Neuronal stem cell (in vitro differentiated cells): ENCODE data around the gene ZNF618.

Source experiments
- DNase-seq: peaks from one replicate; pipeline ENCODE4 v3.0.0-alpha.2; 2013; ENCODE audit warnings: low spot score
- H2AFZ ChIP-seq: one replicate; pipeline ENCODE4 v1.6.1; 2013; ENCODE audit warnings: mild to moderate bottlenecking, low read length, inconsistent platforms
- H2AK5ac ChIP-seq: 2 replicates; pipeline ENCODE4 v1.6.1; 2013; ENCODE audit warnings: low read depth, mild to moderate bottlenecking, inconsistent platforms, low read length, moderate library complexity, mixed read lengths
- H2BK120ac ChIP-seq: 2 replicates; pipeline ENCODE4 v1.6.1; 2013; ENCODE audit warnings: low read depth, mild to moderate bottlenecking, inconsistent platforms, low read length, moderate library complexity, mixed read lengths
- H2BK12ac ChIP-seq: one replicate; pipeline ENCODE4 v1.6.1; 2013; ENCODE audit warnings: low read length, inconsistent platforms
- H2BK15ac ChIP-seq: 2 replicates; pipeline ENCODE4 v1.6.1; 2013; ENCODE audit warnings: mild to moderate bottlenecking, low read length, inconsistent platforms, mixed read lengths
- H2BK5ac ChIP-seq: one replicate; pipeline ENCODE4 v1.6.1; 2013; ENCODE audit warnings: inconsistent platforms, mild to moderate bottlenecking, low read length, moderate library complexity
- H3K14ac ChIP-seq: one replicate; pipeline ENCODE4 v1.6.1; 2013; ENCODE audit warnings: low read length, inconsistent platforms
- H3K18ac ChIP-seq: 2 replicates; pipeline ENCODE4 v1.6.1; 2013; ENCODE audit warnings: low read length, inconsistent platforms
- H3K23ac ChIP-seq: 2 replicates; pipeline ENCODE4 v1.6.1; 2013; ENCODE audit warnings: low read depth, mild to moderate bottlenecking, mixed read lengths, low read length, inconsistent platforms; ENCODE audit not compliant: poor library complexity
- H3K27ac ChIP-seq: replicated peaks from 3 replicates; pipeline ENCODE4 v1.5.1; 2013; ENCODE audit warnings: low read length, inconsistent platforms
- H3K27me3 ChIP-seq, 3 experiments: 2 replicates each; pipeline ENCODE4 v1.6.1; 2013; ENCODE audit warnings: low read length in 3 of 3, mild to moderate bottlenecking in 2 of 3, inconsistent platforms in 1 of 3, low read depth in 1 of 3, mixed read lengths in 1 of 3, moderate library complexity in 1 of 3; ENCODE audit not compliant: control insufficient read depth in 3 of 3, insufficient read depth in 3 of 3
- H3K36me3 ChIP-seq, 2 donors: replicated peaks in 1 of 2; 2 replicates each; pipeline ENCODE4 v1.6.1; 2013; ENCODE audit warnings: low read length in 2 of 2; ENCODE audit not compliant: control insufficient read depth in 2 of 2, insufficient read depth in 2 of 2
- H3K4ac ChIP-seq: 2 replicates; pipeline ENCODE4 v1.6.1; 2013; ENCODE audit warnings: inconsistent platforms, mild to moderate bottlenecking, low read length, moderate library complexity
- H3K4me1 ChIP-seq, 2 donors: 1 replicate in 1 of 2; 2 replicates in 1 of 2; pipeline ENCODE4 v1.6.1; 2013; ENCODE audit warnings: low read length in 2 of 2, low read depth in 1 of 2; ENCODE audit not compliant: control insufficient read depth in 2 of 2, insufficient read depth in 1 of 2
- H3K4me2 ChIP-seq: one replicate; pipeline ENCODE4 v1.6.1; 2013; ENCODE audit warnings: mild to moderate bottlenecking, low read length, inconsistent platforms; ENCODE audit not compliant: insufficient read depth, poor library complexity, severe bottlenecking
- H3K4me3 ChIP-seq, 2 donors: 2 replicates each; pipeline ENCODE4 v1.5.1; 2013; ENCODE audit warnings: low read length in 2 of 2, mild to moderate bottlenecking in 2 of 2, inconsistent platforms in 1 of 2, moderate library complexity in 1 of 2
- H3K79me1 ChIP-seq: one replicate; pipeline ENCODE4 v1.6.1; 2013; ENCODE audit warnings: low read depth, mild to moderate bottlenecking, inconsistent platforms, low read length, moderate library complexity
- H3K9ac ChIP-seq: one replicate; pipeline ENCODE4 v1.6.1; 2013; ENCODE audit warnings: mild to moderate bottlenecking, low read depth, low read length, inconsistent platforms; ENCODE audit not compliant: poor library complexity
- H3K9me3 ChIP-seq, 2 donors: replicated peaks in 1 of 2; 2 replicates each; pipeline versions ENCODE3 to v1.6.1; 2013; ENCODE audit warnings: low read length in 2 of 2, mild to moderate bottlenecking in 2 of 2, inconsistent platforms in 1 of 2, low read depth in 1 of 2, mixed read lengths in 1 of 2, moderate library complexity in 1 of 2; ENCODE audit not compliant: control insufficient read depth in 2 of 2, insufficient read depth in 1 of 2
- H4K8ac ChIP-seq: one replicate; pipeline ENCODE4 v1.6.1; 2013; ENCODE audit warnings: low read depth, mild to moderate bottlenecking, inconsistent platforms, low read length, moderate library complexity
- H4K91ac ChIP-seq: one replicate; pipeline ENCODE4 v1.6.1; 2013; ENCODE audit warnings: low read length, low read depth, mild to moderate bottlenecking, inconsistent platforms; ENCODE audit not compliant: poor library complexity
- WGBS, 2 donors: extraction: QIAGEN DNeasy Blood & Tissue Kit; methylation state at CpG; one replicate each; pipeline ENCODE4 v1.1.7; 2013; ENCODE audit warnings: missing lambda C conversion rate in 2 of 2, mixed read lengths in 1 of 2; ENCODE audit not compliant: insufficient read length in 2 of 2, insufficient replicate concordance in 1 of 2; ENCODE audit errors: extremely low coverage in 2 of 2; 5-methylcytosine and 5-hydroxymethylcytosine counted together

ZNF618 gene

GRCh38 chr9:114028646-114029045 is 152.5 kb downstream of the ZNF618 start:
- H3K36me3 ChIP-seq = peaks cover 32 to 73% of the 10 kb centered on the region in 2 donors
- H3K4ac ChIP-seq = no peak overlapping the region
- H2BK120ac ChIP-seq = no peak overlapping the region
- H3K9me3 ChIP-seq = peaks cover 0 to 13% of the 10 kb centered on the region in 2 donors
- H3K9ac ChIP-seq = peak overlapping the region; percentile 50
- peak overlapping the region; percentile 15 for H3K18ac ChIP-seq
- no peaks in the 10 kb centered on the region for H3K27me3 ChIP-seq
- H4K8ac ChIP-seq = no peak overlapping the region
- no peak overlapping the region for H4K91ac ChIP-seq
- no peak overlapping the region for H3K27ac ChIP-seq
- no peak overlapping the region for H2BK15ac ChIP-seq
- no peak overlapping the region for H2BK5ac ChIP-seq
- H3K4me3 ChIP-seq = no peak overlapping the region
- H3K4me1 ChIP-seq = peaks cover 0 to 11% of the 10 kb centered on the region in 2 donors
- H2AFZ ChIP-seq = no peak overlapping the region
- no CpG with 5 or more reads among the region's 22 CpGs for WGBS, 2 donors
- no peak overlapping the region for H2AK5ac ChIP-seq
- H3K4me2 ChIP-seq = no peak overlapping the region
- no peak overlapping the region for H3K23ac ChIP-seq
- no peak for DNase-seq
- H3K79me1 ChIP-seq = peaks cover 1% of the 10 kb centered on the region
- H3K14ac ChIP-seq = no peak overlapping the region
- H2BK12ac ChIP-seq = no peak overlapping the region

GRCh38 chr9:114029311-114030170 is 153.4 kb downstream of the ZNF618 start:
- Histone ChIP-seq H3K14ac (no peak overlapping the region), H3K18ac (no peak overlapping the region), H3K9ac (no peak overlapping the region), H2BK5ac (peak overlapping the region; percentile 12), H3K4me2 (no peak overlapping the region), H2AK5ac (no peak overlapping the region), H3K23ac (no peak overlapping the region), H3K36me3 (peaks cover 39 to 80% of the 10 kb centered on the region in 2 donors), H3K4ac (no peak overlapping the region), H4K91ac (no peak overlapping the region), H3K27ac (no peak overlapping the region), H3K79me1 (peaks cover 1% of the 10 kb centered on the region), H2AFZ (no peak overlapping the region), H3K4me1 (peaks cover 0 to 11% of the 10 kb centered on the region in 2 donors), H2BK12ac (no peak overlapping the region), H3K4me3 (no peak overlapping the region), H2BK15ac (no peak overlapping the region), H3K9me3 (peaks cover 0 to 4% of the 10 kb centered on the region in 2 donors), H4K8ac (no peak overlapping the region), H3K27me3 (no peaks in the 10 kb centered on the region), H2BK120ac (no peak overlapping the region)
- WGBS, 2 donors = no CpG with 5 or more reads among the region's 12 CpGs
- no peak for DNase-seq

GRCh38 chr9:114030364-114030763 is 154.3 kb downstream of the ZNF618 start:
- Histone ChIP-seq H2BK15ac (no peak overlapping the region), H3K4ac (no peak overlapping the region), H3K14ac (no peak overlapping the region), H3K18ac (no peak overlapping the region), H3K9ac (no peak overlapping the region), H3K36me3 (peaks cover 39 to 76% of the 10 kb centered on the region in 2 donors), H2BK5ac (no peak overlapping the region), H4K8ac (no peak overlapping the region), H3K27ac (no peak overlapping the region), H3K27me3 (no peaks in the 10 kb centered on the region), H2BK120ac (no peak overlapping the region), H3K79me1 (peaks cover 1% of the 10 kb centered on the region), H2BK12ac (no peak overlapping the region), H3K4me2 (no peak overlapping the region), H3K4me3 (peak overlapping the region in 1 of 2 donors; percentile 24), H4K91ac (no peak overlapping the region), H3K23ac (no peak overlapping the region), H3K4me1 (peaks cover 0 to 11% of the 10 kb centered on the region in 2 donors), H3K9me3 (no peaks in the 10 kb centered on the region), H2AK5ac (no peak overlapping the region), H2AFZ (no peak overlapping the region)
- DNase-seq = no peak
- WGBS, 2 donors = no CpG with 5 or more reads among the region's 9 CpGs

- H3K27me3 ChIP-seq = no peaks in the 10 kb centered on the region
- no peak overlapping the region for H2AK5ac ChIP-seq
- no peak overlapping the region for H3K4me2 ChIP-seq
- no peak overlapping the region for H2AFZ ChIP-seq
- no peak overlapping the region for H3K4me3 ChIP-seq
- no peak overlapping the region for H3K4ac ChIP-seq
- H2BK5ac ChIP-seq = no peak overlapping the region
- no peak overlapping the region for H2BK120ac ChIP-seq
- no CpG with 5 or more reads among the region's 7 CpGs for WGBS, 2 donors
- no peak overlapping the region for H3K9ac ChIP-seq
- H3K36me3 ChIP-seq = peaks cover 43 to 74% of the 10 kb centered on the region in 2 donors
- no peak overlapping the region for H4K8ac ChIP-seq
- DNase-seq = no peak
- peaks cover 0 to 11% of the 10 kb centered on the region in 2 donors for H3K4me1 ChIP-seq
- H3K27ac ChIP-seq = no peak overlapping the region
- no peak overlapping the region for H2BK15ac ChIP-seq
- no peak overlapping the region for H3K14ac ChIP-seq
- H3K9me3 ChIP-seq = no peaks in the 10 kb centered on the region
- H3K79me1 ChIP-seq = peaks cover 1% of the 10 kb centered on the region
- no peak overlapping the region for H2BK12ac ChIP-seq
- no peak overlapping the region for H3K23ac ChIP-seq
- no peak overlapping the region for H3K18ac ChIP-seq
- H4K91ac ChIP-seq = no peak overlapping the region
Observed at GRCh38 chr9:114031037-114031630, 155.0 kb downstream of the ZNF618 start.
